Islet of Langerhans (tissue), 1 donor: ENCODE results near the gene KIF7.

Experiments
- FAIRE-seq: peaks from one replicate; lab custom pipeline; 2011; peaks lifted over from hg19 to GRCh38; lab: Jason Lieb, UNC

The KIF7 gene

DNA sequence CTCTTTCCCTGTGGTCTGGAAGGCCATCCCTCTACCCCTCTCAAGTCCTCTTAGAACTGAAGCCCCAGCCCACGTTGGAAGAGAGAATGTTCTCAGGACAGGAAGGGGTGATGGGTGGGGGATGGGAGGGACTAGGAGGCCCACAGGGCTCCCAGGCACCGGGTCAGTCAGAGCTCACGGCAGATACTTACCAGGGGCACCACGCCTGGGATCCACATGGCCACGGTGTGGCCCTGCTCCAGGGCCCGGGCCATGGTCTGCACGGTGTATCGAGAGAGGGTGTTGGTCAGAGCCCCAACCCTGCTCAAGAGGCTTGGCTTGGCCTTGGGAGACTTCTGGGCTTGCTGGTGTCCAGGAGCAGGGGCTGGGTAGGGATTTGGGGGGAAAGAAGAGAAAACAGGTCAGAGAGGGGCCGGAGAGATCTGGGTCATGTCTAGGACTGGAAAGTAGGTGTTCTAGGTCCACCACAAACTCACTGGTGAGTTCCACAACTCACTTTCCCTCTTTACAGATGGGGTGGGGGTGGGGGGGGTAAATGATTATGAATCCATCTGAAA lies 14.1 kb upstream of the KIF7 start:
- FAIRE-seq, result no peak

DNA sequence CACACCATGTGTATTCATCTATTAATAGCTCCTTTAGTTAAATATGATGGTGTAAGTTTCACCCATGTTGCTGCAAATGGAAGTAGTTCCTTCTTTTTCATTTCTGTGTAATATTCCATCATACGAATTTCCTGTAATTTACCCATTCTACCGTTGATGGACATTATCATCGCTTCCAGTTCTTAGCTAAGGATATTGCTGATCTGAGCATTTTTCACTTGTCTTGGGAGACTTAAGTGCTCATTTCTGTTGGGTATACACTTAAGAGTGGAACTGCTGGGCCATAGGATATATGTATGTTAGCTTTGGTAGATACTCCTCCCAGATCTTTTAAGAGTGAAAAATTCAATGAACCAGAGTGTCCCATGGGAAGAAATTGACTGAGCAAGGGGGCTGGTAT lies 12.9 kb upstream of the KIF7 start:
- FAIRE-seq, result no peak

DNA sequence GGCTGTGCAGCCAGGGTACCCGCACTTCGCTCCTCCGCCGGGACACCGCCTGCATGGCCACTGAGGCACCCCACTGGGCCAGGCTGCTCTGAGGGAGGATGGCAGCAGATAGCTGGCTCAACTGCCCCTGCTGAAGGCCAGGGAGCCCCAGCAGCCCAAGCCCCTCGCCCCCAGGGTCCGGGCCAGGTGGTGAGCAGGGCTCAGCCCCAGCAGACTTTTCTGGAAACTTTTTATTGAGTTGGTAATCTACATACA lies 12.4 kb upstream of the KIF7 start:
- FAIRE-seq, result no peak

DNA sequence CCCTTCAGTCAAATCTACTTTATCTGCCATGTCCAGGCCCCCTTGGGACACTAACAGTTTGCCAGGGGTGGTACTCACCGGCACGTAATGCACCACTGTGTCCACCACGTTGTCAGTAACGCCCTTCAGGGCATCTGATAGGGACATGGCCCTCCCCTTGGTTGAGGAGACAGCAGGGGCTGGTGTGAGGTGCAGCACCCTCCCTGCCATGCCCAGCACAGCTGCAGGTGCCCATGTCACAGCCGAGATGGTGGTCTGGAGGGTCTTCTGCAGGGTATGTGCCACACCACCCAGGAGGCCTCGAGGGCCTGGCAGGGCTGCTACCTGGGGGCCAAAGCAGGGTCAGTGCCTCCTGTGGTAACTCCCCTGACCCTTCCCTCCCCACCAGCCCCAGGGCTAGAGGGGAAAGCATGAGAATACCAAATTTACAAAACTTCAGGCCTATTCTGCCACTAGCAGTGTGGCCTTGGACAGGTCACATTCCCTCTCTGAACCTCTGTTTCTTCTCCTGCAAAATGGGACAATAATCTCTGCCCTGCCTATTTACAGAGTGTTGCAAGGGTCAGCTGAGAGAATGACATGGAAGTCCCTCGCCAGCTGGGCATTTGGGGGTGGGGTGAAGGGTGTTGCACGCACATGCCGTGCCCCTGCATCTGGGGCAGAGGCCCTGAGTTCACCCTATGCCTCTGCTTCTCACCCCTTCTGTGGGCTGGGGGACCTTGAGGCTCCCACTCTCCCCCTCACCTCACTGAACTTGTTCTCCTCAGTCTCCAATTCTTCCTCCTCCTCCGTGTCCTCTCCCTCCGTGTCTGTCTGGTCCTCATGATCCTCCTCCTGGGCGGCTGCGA lies 11.8 kb upstream of the KIF7 start:
- no peak for FAIRE-seq

DNA sequence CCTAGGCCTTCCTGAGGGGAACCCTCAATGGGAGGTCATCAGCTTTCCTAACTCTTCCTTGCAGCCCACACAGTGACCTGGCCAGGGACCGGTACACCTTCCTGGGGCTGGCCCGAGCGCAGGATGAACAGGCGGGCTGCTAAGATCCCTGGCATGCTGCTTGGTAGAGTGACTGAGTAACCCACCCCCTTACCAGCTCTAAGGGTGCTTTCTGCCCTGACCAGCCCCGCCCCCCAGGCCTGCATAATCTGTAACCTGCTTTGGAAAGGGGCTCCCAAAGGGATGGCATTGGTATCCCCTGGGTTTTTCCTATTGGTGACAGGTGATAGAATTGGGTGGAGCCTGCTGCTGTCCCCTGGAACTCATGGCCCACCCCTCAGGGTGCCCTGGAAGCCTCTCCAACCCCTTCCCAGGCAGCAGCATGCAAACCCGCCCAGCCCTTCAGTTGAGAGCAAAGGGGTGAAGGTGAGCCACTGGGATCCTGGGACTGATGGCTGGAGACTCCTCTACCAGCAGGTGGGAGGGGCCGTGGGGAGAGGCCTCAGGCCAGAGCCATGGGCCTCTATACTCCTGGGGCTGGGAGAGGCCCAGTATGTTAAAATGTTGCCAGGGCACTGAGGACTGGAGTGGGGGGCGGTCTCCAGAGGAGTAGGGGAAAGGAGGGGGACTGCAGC lies 11.1 kb upstream of the KIF7 start:
- no peak for FAIRE-seq

DNA sequence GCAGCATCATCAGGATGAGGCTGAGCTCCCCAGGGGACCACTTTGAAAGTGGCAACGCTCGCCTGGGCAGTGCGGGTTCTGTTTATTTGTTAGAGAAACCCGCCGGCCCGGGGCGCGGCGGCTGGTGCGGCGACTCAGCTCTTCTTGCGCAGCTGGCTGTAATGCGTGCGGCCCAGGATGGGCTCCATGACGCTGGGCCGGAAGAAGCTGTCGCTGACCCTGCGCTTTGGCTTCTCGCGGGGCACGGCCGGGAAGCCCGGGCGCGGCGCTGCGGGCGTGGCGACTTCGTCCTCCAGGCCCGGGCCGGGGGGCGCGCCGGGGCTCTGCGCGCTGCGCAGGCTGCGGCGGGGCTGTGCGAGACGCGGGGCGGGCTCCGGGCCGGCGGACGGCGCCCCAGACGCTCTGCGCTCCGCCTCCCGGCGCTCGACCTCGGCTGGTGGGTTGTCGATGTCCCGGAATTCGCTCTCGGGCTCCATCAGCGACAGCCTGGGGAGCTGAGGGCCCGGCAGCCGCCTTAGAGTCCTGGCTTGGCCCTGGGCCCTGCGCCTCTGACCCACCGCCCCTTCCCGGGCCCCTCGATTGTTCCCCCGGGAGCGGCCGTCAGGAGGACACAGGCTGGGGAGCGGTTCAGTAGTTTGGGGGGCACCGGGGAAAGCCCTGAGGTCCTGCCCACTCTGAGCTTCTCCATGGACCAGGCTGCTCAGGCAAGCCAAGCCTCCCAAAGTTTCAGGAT lies 10.3 kb upstream of the KIF7 start:
- no peak for FAIRE-seq

DNA sequence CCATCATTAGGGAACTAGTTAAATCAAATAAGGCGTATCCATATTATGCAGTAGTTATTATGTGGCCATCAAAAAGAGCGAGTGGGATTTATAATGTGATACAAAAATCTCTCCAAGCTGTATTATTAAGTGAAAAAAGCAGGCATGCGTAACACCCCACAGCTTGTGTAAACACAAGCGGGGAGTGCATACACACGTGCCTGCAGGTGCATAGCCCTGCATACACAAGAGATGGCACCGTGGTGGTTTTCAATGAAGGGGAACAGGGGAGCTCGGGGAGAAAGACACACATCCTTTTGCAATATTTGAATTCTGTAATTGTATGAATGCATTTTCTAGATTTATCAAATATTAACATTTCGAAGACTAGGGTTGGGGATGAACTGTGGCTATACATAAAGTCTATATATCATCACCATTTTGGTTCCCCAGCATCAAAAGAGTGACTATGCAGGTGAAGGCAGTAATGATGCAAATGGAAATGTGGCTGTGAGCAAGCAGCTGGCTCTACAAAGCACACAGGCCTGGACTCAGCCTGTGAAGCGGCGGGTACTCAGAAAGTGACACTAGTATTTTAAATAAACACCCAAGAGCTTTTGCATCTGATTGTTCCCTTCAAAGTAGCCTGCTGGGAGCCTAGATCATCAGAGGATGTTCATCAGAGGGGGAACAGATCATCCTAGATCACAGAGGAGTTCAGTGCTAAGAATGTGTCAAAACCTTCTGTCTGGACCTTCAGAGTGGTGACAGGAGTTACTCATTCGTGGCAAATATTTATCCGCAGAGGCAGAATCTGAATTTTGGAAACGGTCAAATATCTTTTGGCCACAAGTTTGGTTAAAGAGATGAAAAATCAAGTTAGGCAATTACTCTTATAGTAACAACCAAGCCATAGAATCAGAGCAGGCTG lies 9.4 kb upstream of the KIF7 start:
- FAIRE-seq, result no peak

DNA sequence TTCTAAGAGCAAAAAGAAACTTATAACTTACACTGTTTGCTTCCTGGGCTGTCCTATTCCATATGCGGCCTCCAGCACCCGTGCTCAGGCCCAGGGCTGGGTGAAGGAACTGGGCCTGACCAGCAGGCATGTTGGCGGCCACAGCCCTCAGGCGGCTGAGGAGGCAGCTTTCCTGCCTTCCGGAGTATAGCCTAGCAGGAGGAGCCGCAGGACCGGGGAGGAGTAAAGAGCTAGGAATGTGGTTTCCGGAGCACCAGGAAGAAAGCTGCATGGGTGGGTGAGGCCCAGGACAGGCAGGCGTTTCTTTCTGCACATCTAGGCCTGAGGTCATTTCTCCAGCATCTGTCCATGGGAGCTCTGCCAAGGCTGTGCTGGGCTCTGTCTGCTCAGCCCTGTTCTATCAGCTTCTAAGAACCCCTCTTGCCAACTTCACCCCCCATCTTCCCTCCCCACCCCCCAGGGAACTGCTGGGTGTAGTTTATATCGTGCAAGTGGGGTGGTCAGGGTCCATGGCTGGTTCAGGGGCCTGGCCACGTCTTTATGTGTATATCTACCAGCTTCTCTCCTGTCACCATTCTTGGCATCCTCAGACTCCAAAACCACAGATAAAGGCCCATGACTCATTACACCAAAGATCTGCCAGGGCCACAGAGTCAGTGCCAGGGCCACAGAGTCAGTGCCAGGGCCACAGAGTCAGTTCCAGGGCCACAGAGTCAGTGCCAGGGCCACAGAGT lies 7.8 kb upstream of the KIF7 start:
- no peak for FAIRE-seq

DNA sequence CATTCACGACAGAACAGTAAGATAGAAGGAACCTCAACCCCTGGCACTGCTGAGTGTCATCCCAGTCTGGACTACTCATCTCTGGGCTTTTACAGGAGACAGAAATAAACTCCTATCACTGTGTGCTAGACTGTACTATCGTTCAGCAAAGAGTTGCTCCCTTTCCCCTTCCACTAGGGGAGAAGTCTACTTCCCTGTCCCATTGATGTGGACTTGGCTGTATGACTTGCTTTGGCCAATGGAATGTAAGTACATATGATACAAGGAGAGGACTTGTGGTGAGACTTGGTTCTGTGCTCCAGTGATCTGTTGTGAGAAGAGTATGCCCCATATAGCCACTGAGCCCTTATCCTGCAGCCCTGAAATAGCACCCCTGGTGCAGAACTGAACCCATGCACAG lies 5.3 kb upstream of the KIF7 start:
- FAIRE-seq, result no peak

DNA sequence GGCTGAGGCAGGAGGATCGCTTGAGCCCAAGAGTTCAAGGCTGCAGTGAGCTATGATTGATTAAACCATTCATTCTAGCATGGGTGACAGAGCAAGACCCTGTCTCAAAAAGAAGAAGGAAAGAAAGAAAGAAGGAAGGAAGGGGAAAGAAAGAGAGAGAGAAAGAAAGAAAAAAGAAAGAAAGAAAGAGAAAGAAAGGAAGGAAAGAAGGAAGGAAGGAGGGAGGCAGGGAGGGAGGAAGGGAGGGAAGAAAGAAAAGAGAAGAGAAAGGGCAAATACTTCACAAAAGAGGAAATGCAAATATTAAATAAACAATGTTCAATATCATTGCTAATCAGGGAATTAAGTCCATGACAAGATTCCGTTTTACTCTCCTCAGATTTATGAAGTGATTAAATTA lies 4.0 kb upstream of the KIF7 start:
- no peak for FAIRE-seq

DNA sequence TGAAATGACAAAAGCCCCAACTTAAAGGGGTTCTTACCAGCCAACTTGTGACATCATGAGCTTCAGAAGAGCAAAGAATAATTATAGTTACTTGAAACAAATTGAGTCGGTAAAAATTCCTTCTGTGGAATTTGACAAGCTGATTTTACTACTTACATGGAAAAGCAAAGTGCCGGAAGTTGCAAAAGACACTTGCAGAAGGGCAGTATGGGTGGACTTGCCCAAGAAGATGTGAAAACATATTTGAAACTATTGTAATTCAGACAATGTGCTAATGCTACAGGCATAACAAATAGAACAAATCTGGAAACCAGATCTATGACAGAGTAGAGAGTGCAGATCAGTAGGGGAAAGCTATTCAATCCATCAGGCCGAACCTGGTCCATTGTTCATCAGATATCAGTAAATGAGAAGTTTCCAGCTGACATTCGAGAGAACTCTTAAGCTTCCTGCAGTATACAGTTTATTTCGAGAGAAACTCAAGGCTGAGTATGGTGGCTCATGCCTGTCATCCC lies 2.5 kb upstream of the KIF7 start:
- FAIRE-seq, result no peak

DNA sequence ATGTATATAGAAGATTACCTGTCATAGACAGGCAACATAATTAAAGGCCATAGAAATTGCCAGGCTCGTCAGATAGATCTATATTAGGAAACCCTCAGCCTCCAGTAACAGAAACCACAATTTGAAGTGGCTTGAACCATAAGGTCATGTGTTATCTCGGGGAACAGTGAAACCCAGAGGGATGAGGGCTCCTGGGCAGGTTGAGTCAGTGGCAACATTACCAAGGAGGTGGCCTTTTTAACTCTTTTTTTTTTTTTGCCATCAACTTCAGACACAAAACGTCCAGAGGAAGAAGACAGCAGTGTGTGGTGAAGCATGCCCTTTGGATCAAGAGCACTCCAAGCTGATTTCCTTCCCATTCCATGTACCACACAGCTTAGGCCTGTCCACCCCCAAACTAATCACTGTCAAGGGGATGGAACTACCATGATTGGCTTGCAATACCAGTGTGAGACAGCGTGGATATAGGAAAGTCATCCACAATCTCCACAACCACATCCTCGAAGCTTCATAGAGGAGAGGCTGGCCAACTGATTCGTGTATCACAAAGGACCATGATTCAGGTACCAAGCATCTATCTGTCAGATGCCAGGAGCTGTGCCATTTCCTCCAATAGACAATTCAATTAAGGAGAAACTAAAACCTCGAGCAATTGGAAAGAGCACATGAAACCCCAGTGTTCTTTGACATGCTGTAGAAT lies 999 bp upstream of the KIF7 start:
- no peak for FAIRE-seq

DNA sequence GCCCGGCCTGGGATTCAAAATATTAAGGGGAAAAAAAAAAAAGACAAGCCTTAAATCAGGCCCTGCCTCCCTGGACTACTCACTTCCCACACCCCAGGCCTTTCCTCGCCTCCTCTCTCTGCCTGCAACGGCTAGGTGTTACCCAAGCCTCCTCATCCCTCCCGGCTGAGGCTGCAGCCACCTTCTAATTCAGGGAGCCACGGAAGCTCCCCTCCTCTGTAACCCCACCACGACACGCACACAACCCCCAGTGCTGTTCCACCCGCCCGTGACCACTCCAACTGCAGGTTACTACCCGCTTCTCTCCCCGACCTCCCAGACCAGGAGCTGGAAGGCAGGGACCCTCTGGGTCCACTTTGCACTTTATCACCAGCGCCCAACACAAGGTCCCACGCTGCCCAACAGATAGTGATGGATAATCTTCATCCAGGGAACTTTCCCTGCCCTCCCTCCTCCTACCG lies 936 bp downstream of the KIF7 start:
- no peak for FAIRE-seq

DNA sequence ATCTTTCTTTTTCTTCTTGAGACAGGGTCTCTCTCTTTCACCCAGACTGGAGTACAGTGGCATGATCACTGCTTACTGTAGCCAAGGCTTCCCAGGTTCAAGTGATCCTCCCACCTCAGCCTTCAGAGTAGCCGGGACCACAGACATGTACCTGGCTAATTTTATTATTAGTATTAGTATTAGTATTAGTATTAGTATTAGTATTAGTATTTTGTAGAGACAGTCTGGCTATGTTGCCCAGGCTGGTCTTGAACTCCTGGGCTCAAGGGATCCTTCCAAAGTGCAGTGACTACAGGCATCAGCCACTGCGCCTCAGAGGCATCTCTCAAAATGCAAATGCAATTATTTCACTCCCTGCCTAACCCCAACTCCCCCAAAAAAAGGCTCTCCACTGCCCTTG lies 1.7 kb downstream of the KIF7 start:
- FAIRE-seq, result no peak

DNA sequence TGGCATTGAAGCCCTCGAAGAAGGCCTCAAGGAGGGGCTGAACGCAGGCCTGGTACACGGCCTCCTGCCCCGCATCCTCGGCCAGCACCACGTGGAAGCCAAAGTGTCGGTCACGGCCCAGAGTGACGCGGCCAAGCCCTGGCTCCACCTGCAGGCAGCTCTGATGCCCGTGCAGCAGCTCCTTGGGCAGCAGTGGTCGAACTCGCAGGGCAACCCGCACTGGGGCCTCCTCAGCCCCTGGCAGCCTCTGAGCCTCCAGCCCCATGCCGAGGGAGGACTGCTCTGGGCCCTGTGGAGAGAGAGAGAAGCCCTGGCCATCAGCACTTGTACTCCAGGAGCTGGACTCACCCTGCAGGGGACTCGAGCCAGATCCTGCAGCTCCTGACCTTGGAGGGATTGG lies 2.6 kb downstream of the KIF7 start:
- FAIRE-seq, result no peak

DNA sequence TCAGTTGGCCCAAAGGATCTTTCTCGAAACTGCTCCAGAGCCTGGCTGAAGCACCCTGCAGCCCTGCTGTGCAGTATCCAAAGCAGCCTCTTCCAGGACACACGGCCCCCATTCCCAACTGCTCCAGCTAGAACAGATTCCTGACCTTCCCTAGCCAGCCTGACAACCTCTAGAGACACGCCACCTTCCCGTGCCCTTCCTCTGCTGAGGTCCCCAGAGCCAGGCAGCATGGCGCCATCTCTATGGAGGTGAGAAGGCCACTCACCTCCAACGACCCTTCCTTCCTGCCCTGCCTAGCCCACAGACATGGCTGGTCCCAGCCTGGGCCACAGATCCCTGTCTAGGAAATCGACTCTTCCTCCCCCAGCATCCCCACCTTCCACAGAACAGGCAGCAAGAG lies 3.1 kb downstream of the KIF7 start:
- no peak for FAIRE-seq

DNA sequence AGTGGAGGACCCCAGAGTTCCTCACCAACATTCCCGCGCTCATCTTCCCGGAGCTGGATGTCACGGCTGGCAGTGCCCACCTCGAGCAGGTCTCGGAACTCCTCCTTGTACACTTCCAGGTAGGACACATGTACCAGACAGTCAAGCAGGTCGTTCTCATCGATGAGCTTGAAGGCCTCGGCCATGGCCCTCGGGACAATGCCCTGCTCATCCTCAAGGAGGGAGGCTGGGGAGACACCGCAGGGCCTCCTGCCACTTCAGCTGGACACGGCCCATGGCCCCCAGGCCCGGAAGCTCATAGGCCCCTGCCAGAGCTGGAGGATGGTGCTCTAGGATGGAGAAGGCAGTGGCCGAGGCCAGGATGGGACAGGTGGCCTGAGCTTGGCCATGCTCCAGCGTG lies 5.6 kb downstream of the KIF7 start:
- FAIRE-seq, result no peak

DNA sequence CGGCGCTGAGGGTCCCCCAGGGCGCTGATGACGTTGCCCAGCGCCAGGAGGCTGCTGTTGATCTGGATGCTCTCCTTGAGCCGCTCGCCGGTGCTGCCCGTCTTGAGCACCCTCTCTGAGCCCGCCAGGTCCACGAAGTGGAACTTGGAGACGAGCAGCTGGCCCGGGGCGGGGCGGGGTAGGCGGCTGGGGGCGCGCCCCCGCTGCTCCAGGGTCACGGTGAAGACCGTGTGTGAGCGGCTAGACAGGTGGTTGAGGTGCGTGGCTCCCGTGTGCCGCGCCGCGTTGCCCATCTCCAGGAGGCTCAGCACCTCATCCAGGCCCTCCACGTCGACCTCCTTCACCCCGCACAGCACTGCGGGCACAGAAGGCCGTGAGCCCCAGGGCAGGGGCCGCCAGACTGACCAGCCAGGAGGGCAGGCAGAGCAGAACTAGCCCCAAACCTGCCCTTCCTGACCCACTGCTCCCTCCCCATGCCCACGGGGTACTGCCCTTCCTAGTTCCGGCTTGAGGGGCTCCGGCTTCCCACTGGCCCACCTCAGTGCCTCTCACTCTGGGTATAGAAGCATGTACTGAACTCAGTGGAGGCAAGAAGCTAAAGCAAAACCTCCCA lies 6.1 kb downstream of the KIF7 start:
- no peak for FAIRE-seq

DNA sequence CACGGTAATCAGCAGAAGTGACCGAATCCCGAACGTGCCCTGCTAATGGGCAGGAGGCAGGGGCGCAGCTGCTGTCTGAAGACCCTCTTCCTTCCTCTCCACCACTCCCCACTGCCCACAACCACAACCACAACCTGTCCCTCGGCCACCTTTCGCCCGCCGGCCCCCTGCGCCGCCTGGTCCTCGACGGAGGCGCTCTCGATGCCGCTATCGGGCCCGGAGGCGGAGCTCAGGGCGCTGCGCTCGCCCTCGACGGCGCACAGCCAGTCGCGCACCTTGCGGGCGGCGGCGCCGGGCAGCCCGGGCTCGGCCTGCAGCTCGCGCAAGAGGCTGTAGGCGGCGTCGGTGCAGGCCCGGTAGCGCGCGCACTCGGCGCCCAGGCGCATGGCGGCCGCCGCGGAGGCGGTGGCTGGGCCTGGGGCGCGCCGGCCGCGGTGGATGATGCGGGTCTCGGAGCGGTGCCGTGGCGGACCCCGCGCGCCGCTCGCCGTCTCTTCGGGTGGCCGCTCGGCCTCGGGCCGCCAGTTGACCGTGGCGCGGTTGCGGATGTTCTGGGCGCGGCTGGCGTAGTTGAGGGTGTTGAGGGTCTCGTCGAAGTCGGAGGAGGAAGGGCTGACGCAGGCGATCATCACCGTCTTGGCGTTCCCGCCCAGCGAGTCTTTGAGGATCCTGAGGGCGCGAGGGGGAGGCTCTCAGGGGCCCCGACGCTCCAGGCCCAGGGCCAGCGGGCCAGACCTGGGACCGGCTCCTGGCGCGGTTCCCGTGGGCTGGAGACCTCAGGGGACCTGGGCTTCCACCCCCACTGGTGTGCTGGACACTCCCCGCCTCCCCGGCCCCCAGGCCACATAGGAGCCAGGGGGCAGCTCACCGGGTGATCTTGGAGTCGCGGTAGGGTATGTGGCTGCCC lies 6.9 kb downstream of the KIF7 start:
- FAIRE-seq, result no peak
